Measurements from ENCODE around the gene DENND4B.
A peak's percentile ranks its signal among the peaks of the same experiment; 100 is the strongest.

DENND4B gene

GRCh38 chr1:153944005-153944826, 2.3 kb downstream of the DENND4B start:
- DNase-seq = no peak

- no peak for DNase-seq
Observed at GRCh38 chr1:153942766-153943549, 3.6 kb downstream of the DENND4B start.

- no peak for DNase-seq
Observed at GRCh38 chr1:153941826-153942725, 4.4 kb downstream of the DENND4B start.

GRCh38 chr1:153940756-153941155, 5.8 kb downstream of the DENND4B start:
- DNase-seq = no peak

- no peak for DNase-seq
Observed at GRCh38 chr1:153939476-153939875, 7.0 kb downstream of the DENND4B start.

- no peak for DNase-seq
Observed at GRCh38 chr1:153938996-153939395, 7.5 kb downstream of the DENND4B start.

- no peak for DNase-seq
Observed at GRCh38 chr1:153937331-153937730, 9.2 kb downstream of the DENND4B start.

- no peak for DNase-seq
Observed at GRCh38 chr1:153936011-153936802, 10.3 kb downstream of the DENND4B start.

- no peak for DNase-seq
Observed at GRCh38 chr1:153934746-153935145, 11.8 kb downstream of the DENND4B start.

GRCh38 chr1:153933955-153934354, 12.6 kb downstream of the DENND4B start:
- DNase-seq = no peak

GRCh38 chr1:153933430-153933829, 13.1 kb downstream of the DENND4B start:
- DNase-seq = no peak

GRCh38 chr1:153932156-153933131, 14.1 kb downstream of the DENND4B start:
- DNase-seq = no peak

- no peak for DNase-seq
Observed at GRCh38 chr1:153929981-153930948, 16.3 kb downstream of the DENND4B start.

GRCh38 chr1:153929426-153929825, 17.1 kb downstream of the DENND4B start:
- no peak for DNase-seq

GRCh38 chr1:153928791-153929341, 17.7 kb downstream of the DENND4B start:
- no peak for DNase-seq

- no peak for DNase-seq
Observed at GRCh38 chr1:153928245-153928644, 18.3 kb downstream of the DENND4B start.

- no peak for DNase-seq
Observed at GRCh38 chr1:153926405-153926804, 20.1 kb downstream of the DENND4B start.

- peak; percentile 99 to 100 for DNase-seq
Observed at GRCh38 chr1:153922972-153923925, 23.3 kb downstream of the DENND4B start, which contains the start of gene GATAD2B. GATAD2B (minus strand) TSS chr1:153922972; CDS start chr1:153828347, 94,625 bp downstream.
